ENCODE results near the gene PIP4K2B. TPM values are rescaled to one million over a fixed set of nuclear protein-coding genes. Genes with fewer than 3 reads are reported as not detected.

Gene PIP4K2B
- total RNA-seq, 1 donor from 2014 or later, result 21.9 TPM

DNA sequence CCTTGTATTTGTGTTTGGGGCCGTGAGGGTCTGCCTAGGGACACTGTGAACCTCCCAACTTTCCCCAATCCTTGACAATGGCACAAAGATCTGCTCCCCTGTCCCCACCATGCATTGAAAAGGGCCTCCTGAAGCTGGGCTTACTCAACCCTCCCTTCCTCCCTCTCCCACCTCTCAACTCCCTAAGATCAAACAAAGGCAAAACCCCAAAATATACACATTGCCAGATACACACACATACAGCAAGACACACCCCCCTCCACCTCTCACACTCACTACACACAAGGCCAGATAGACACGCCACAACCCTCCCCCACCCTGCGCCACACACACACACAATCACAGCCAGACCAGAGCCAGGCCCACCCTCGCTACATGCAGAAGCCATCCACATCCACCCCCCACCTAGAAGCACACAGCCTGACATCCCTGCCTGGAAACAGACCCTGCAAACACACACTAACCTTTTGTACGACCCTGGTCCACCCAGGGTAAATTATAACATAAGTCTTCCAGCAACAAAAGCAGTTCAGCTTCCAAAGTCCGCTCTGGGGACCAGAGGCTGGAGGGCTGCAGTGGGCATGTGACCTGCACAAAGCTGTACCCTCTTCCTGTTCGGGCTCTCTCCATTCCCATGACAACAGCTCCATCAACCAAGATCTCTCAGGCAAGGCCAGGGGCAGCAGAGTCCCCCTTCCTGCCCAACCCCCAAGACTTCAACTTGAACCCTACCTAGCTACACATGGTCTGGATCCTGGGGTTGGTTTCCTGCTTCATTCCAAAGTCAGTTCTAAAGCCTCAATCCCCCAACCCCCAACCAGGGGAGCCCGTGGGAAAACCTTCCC, 53.1 kb downstream of the PIP4K2B start:
- TF ChIP-seq, protein P1, sequence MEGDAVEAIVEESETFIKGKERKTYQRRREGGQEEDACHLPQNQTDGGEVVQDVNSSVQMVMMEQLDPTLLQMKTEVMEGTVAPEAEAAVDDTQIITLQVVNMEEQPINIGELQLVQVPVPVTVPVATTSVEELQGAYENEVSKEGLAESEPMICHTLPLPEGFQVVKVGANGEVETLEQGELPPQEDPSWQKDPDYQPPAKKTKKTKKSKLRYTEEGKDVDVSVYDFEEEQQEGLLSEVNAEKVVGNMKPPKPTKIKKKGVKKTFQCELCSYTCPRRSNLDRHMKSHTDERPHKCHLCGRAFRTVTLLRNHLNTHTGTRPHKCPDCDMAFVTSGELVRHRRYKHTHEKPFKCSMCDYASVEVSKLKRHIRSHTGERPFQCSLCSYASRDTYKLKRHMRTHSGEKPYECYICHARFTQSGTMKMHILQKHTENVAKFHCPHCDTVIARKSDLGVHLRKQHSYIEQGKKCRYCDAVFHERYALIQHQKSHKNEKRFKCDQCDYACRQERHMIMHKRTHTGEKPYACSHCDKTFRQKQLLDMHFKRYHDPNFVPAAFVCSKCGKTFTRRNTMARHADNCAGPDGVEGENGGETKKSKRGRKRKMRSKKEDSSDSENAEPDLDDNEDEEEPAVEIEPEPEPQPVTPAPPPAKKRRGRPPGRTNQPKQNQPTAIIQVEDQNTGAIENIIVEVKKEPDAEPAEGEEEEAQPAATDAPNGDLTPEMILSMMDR (IDR thresholded peaks at IDR 0.05; ENCODE audit: insufficient read depth, low read length, severe bottlenecking), result no peak
- Histone ChIP-seq H3K4me3 (ENCODE audit: low read depth, low read length) (no peak overlapping the region), H3K27me3 (ENCODE audit: control insufficient read depth, insufficient read depth, low read length) (no peaks in the 10 kb centered on the region), H3K36me3 (ENCODE audit: control insufficient read depth, insufficient read depth, low read length) (no peaks in the 10 kb centered on the region)
- no peak for FAIRE-seq
- DNase-seq (ENCODE audit: low read depth), result no peak

DNA sequence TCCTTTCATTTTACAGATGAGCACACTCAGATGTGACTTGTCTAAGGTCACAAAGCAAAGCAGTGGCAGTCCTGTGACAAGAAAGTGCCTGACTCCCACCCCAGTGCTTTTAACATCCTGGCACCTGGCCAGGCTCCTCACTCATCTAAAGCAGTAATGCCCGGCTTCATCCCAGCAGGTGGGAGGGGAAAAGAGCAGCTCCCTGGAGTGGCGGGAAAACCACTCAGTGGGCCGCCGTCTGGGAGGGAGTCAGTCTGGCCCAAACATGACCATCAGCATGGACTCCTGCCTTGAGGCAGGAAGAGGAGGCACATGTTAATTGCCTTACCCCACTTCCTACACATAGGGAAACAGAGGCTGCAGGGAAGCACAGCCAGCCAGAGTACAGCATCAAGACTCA, 53.8 kb downstream of the PIP4K2B start:
- no peaks in the 10 kb centered on the region for H3K36me3 ChIP-seq (ENCODE audit: control insufficient read depth, insufficient read depth, low read length)
- DNase-seq (ENCODE audit: low read depth) (no peak), FAIRE-seq (no peak)
- H3K4me3 ChIP-seq (ENCODE audit: low read depth, low read length), result no peak overlapping the region
- TF ChIP-seq, protein P1 (IDR thresholded peaks at IDR 0.05; ENCODE audit: insufficient read depth, low read length, severe bottlenecking), result no peak
- H3K27me3 ChIP-seq (ENCODE audit: control insufficient read depth, insufficient read depth, low read length), result no peaks in the 10 kb centered on the region

DNA sequence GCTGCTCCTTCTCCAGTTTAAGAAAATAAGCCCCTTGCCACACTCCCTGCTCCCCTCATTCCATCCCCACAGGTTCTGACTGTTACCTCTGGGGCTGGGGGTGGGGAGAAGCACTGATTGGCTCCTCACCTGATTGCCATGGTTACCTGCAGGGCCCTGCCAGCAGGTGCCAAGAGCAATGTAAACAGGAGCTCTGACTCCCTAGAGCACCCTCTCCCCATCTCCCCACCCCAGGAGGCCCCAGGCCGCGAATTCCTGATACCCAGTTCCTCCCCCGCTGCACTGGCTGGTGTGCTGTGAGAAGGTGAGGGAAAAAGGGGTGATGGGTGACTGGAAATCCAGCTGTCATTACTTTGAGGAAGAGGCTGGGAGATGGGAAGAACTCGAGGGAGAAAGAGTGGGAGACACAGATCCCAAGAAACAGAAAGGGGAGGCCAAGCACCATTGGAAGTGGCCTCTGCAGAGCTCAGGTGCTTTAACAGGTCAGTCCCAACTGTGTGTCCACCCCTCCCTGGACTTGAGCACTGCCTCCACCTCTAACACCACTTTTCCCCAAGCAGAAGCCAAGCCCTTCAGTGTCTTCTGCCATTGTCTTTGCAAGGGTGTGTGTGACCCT, 55.7 kb downstream of the PIP4K2B start:
- TF ChIP-seq, protein P1 (IDR thresholded peaks at IDR 0.05; ENCODE audit: insufficient read depth, low read length, severe bottlenecking), result no peak
- no peak for DNase-seq (ENCODE audit: low read depth)
- H3K4me3 ChIP-seq (ENCODE audit: low read depth, low read length), result no peak overlapping the region
- H3K27me3 ChIP-seq (ENCODE audit: control insufficient read depth, insufficient read depth, low read length), result no peaks in the 10 kb centered on the region
- peaks cover 5% of the 10 kb centered on the region for H3K36me3 ChIP-seq (ENCODE audit: control insufficient read depth, insufficient read depth, low read length)
- no peak for FAIRE-seq

DNA sequence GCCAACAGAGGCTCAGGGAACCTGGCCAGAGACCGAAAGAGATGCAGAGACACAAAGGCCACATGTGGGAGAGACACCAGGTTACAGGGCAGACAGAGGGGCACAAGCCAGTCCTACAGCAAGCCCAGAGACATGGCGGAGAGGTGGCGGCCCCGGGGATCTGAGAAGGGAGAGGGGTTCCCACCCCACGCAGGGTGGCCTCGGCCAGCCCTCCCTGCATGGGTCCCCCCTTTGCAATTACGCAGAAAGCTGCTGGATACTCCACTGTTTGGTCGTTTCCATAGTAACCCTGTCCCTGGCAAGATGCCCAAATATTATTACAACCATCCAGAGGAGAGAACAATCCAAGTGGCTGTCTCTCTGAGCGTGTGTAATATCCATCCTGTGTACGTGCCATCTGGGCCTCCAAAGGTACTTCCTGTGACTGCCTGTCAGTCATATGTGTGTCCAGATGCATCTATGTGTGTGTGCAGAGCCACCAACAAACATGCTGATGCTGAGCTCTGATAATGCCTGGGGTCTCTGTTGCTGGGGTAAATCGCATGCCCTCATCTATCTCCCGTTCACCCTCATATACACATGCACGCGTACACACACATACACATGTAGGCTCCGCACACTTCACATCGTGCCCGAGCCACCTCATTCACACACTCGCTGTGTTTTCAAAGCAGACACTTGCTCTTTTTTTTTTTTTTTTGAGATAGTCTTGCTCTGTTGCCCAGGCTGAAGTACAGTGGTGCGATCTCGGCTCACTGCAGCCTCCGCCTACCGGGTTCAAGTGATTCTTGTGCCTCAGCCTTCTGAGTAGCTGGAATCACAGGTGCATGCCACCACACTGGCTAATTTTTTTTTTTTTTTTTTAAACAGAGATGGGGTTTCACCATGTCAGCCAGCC, 56.7 kb downstream of the PIP4K2B start:
- H3K4me3 ChIP-seq (ENCODE audit: low read depth, low read length), result no peak overlapping the region
- FAIRE-seq (no peak), DNase-seq (ENCODE audit: low read depth) (peak; percentile 61)

DNA sequence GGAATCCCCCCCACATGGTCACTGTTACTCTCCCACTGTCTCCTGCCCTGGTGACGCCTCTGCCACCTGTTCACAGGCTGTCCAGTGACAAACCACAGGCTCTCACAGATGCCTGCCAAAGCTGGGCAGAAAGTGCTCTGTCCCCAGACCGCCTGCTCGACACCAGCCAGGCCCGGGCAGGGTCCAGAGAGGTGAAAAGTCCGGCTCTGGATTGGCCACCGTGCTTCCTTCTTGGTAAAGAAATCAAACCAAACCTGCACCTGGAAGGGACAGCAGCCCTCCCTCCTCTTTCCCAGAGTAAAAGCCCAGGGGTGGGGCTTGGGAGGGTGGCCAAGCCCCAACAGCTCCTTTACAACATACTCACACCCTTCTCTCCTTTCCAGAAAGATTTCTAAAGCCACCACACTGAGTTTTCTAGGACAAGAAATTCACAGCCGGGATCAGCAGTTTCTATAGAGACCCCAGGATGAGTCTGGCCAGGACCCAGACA, 57.4 kb downstream of the PIP4K2B start:
- DNase-seq (ENCODE audit: low read depth) (no peak), FAIRE-seq (no peak)
- TF ChIP-seq, protein P1 (IDR thresholded peaks at IDR 0.05; ENCODE audit: insufficient read depth, low read length, severe bottlenecking), result no peak
- peaks cover 10% of the 10 kb centered on the region for H3K36me3 ChIP-seq (ENCODE audit: control insufficient read depth, insufficient read depth, low read length)
- H3K4me3 ChIP-seq (ENCODE audit: low read depth, low read length), result no peak overlapping the region
- no peaks in the 10 kb centered on the region for H3K27me3 ChIP-seq (ENCODE audit: control insufficient read depth, insufficient read depth, low read length)

More for the DNA sequence above, 56.7 kb downstream of the PIP4K2B start:
- TF ChIP-seq, protein P1 (IDR thresholded peaks at IDR 0.05; ENCODE audit: insufficient read depth, low read length, severe bottlenecking), result no peak
- Histone ChIP-seq H3K27me3 (ENCODE audit: control insufficient read depth, insufficient read depth, low read length) (no peaks in the 10 kb centered on the region), H3K36me3 (ENCODE audit: control insufficient read depth, insufficient read depth, low read length) (peaks cover 10% of the 10 kb centered on the region)

All from bronchial epithelial cell (primary cell).